GM20000 (cell line): ENCODE results near the gene SETD3.

Experiments
- DNase-seq: peaks from one replicate; pipeline ENCODE4 v3.0.0; 2012; ENCODE audit warnings: low spot score
- TF ChIP-seq, protein P1 (sequence below): IDR thresholded peaks from 2 replicates; pipeline ENCODE4 v1.5.1; 2012; ENCODE audit warnings: mild to moderate bottlenecking, control low read depth; ENCODE audit errors: extremely low read depth, missing control alignments

Gene SETD3

DNA sequence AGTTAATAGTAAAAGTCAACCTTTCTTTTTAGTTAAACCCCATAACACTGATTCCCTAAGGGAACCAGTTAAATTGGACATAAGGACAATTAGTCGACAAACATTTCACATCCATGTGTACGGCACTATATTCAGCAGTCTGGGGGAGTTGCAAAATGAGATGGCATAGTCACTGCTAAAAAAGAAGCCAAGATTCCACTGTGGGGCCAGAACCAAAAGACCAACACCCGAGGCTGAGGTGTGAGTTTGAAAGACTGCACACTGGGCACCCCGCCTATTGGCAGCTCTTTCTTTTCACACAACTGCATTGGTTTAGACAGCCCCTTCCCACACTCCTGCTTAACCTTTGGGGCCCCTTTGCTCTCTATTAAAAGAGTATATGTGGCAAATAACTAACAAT, 16.7 kb downstream of the SETD3 start:
- no peak for DNase-seq
- TF ChIP-seq, protein P1, sequence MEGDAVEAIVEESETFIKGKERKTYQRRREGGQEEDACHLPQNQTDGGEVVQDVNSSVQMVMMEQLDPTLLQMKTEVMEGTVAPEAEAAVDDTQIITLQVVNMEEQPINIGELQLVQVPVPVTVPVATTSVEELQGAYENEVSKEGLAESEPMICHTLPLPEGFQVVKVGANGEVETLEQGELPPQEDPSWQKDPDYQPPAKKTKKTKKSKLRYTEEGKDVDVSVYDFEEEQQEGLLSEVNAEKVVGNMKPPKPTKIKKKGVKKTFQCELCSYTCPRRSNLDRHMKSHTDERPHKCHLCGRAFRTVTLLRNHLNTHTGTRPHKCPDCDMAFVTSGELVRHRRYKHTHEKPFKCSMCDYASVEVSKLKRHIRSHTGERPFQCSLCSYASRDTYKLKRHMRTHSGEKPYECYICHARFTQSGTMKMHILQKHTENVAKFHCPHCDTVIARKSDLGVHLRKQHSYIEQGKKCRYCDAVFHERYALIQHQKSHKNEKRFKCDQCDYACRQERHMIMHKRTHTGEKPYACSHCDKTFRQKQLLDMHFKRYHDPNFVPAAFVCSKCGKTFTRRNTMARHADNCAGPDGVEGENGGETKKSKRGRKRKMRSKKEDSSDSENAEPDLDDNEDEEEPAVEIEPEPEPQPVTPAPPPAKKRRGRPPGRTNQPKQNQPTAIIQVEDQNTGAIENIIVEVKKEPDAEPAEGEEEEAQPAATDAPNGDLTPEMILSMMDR, result no peak

DNA sequence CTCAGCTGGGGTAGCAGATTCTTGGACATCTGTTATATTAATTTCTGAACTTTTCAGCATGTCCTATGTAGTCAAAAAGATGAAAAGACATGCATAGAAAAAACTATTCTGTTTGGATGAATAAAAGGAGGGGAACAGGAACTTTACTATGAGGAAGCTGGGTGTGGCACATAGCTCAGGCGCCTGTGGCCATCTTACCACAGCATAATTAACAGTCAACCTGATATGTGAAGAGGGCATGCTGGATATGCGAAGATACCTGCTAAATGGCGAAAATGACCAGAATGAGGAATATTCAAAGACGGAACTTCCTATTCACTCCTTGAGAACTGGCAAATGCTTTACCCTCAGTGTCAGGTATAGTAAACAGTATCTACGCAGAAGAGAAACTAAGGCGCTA, 18.4 kb downstream of the SETD3 start:
- no peak for DNase-seq
- TF ChIP-seq, protein P1, result no peak

DNA sequence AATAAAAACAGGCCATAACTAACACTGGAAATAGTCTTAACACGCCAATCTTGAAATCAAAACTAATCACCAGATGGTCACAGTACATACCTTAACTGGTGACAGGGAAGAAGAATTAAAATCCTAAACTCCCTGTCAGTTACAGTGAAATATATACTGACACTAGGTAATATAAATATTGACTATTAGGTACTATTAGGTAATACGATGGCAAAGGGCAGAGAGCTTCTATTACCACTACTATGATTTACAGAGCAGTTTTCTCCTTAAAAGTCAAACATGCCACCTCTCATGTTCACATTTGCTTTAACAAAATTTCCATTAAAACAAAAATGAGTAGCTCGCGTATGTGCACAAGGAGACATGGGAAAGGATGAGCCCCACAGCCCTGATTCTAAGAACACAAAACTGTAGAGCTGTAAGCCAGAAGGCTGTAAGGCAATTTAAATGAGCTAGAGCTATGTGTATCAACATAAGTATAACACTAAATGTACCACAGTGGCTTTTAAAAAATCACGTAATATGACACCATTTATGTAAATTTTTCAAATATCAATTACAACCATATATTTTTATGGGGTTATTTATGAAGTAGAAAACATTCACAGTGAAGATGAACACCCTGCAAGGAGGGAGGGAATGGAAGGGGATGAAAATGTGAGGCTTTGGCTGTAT, 19.1 kb downstream of the SETD3 start:
- TF ChIP-seq, protein P1, result no peak
- no peak for DNase-seq

DNA sequence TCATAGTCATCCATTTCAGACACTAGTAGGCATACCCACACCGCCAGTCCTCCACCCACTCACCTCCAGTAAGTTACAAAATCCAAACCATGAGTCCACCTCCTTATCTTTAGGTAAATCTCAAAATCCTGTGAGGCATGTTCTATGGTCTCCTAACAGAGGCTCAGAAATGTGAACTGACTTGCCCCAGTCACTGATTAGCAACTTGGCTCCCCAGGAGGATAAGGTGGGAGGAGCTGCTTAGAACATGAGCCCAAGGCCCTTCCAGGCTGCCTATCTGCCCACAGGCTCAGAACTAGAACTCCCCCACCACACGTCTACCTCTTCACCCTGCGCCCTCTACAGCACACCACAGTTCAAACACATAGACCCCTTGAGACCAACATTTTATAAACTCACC, 19.9 kb downstream of the SETD3 start:
- TF ChIP-seq, protein P1, result no peak
- DNase-seq, result no peak

DNA sequence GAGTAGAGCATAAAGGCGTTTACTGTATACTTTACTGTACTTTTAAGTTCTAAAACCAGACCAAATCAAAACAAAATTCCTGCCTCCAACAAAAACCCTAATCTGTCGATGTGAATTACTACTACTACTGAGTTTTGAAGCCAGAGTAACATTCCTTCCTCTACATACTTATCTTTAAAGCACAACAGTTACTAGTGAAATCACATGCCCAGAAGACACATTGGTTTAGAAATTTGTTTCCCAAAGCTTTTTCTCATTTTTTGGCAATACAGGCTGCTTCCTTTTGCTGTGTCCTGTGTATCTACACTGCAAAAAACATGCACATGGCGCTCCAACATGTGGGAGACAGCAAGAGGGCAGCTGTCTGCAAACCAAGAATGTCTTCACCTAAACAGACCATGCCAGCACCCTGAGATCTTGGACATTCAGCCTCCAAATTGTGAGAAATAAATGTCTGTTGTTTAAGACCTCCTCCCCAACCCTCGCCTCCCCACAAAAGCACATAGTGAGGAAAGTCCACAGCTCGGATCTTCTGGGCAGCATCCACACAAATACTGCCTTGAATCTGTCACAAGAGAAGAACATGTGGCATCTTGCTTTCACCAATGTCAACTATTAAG, 21.1 kb downstream of the SETD3 start:
- DNase-seq, result no peak
- TF ChIP-seq, protein P1, result no peak

DNA sequence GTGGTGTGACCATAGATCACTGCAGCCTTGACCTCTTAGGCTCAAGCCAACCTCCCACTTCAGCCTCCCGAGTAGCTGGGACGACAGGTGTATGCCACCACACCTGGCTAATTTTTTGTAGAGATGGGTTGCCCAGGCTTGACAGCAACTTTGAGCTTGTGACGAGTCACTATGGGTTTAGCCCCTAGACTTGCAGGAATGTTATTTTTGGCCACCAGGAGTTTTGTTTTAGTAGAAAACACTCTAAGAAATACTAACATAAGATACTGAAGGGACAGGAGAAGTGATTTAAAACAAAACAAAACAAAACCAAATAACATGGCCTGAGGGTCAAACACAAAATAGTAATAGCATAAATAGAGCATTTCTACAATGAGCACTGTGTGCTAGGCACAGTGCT, 26.4 kb downstream of the SETD3 start:
- TF ChIP-seq, protein P1, result no peak
- DNase-seq, result no peak

DNA sequence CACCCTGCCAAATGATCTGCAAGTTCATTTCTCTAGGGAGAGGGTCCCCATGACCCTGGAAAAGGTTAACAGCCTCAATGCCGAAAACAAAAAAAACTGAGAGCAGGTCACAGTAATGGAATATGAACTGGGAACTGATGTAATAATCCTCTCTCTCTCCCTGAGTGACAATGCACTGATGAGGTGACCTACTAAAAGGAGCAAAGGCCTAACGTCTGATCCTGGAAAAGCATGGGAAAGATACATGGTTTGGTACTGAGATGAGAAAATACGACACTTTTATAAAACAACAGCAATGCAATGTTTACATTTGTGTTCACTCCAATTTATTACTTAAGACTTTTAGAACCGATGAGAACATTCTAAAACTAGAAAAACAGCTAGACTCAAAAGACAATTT, 27.7 kb downstream of the SETD3 start:
- DNase-seq, result no peak
- TF ChIP-seq, protein P1, result no peak
